Right lobe of liver (tissue), 6 donors: ENCODE results near the gene EML2. TPM values are rescaled to one million over a fixed set of nuclear protein-coding genes. Genes with fewer than 3 reads are reported as not detected.

Experiments used
- ATAC-seq, 4 donors: fragments of 200-7000 bp; cut with Tn5 transposase; one replicate each; pipeline ENCODE4 v1.9.1; 2020; ENCODE audit warnings: mild to moderate bottlenecking in 4 of 4, moderate library complexity in 4 of 4
- DNase-seq, 3 donors: peaks; one replicate each; pipeline ENCODE4 v3.0.0-alpha.2; 2020
- H3K27ac ChIP-seq, 3 donors: fragments of 200-600 bp; one replicate each; pipeline ENCODE4 v1.8.0; 2022
- H3K27me3 ChIP-seq, 2 donors: fragments of 200-600 bp; one replicate each; pipeline ENCODE4 v1.8.0; 2022
- H3K36me3 ChIP-seq, 4 donors: fragments of 200-600 bp; sonication (generic) in 1 of 4; one replicate each; pipeline versions ENCODE4 v1.5.1 to v1.8.0; 2017 to 2022; ENCODE audit warnings: control low read depth in 1 of 4
- H3K4me1 ChIP-seq, 4 donors: fragments of 200-600 bp; sonication (generic) in 1 of 4; one replicate each; pipeline versions ENCODE4 v1.5.1 to v1.8.0; 2017 to 2022; ENCODE audit warnings: control low read depth in 1 of 4
- H3K4me3 ChIP-seq, 3 donors: fragments of 200-600 bp; one replicate each; pipeline ENCODE4 v1.8.0; 2022
- H3K9me3 ChIP-seq, 4 donors: fragments of 200-600 bp; sonication (generic) in 1 of 4; one replicate each; pipeline versions ENCODE4 v1.5.1 to v1.8.0; 2017 to 2022; ENCODE audit warnings: control low read depth in 1 of 4
- CTCF ChIP-seq, 4 donors: fragments of 200-600 bp in 3 of 4; fragments of 450-650 bp in 1 of 4; IDR thresholded peaks; one replicate each; pipeline versions ENCODE4 v1.5.1 to v1.8.0; 2016 to 2022; ENCODE audit warnings: antibody characterized with exemption in 4 of 4, mild to moderate bottlenecking in 2 of 4
- POLR2A ChIP-seq: fragments of 450-650 bp; IDR thresholded peaks from one replicate; pipeline ENCODE4 v1.6.1; 2017; ENCODE audit warnings: antibody characterized with exemption, mild to moderate bottlenecking
- WGBS: methylation state at CpG from one replicate; pipeline ENCODE4 v1.1.6; 2018; ENCODE audit warnings: low coverage, low lambda C conversion rate; ENCODE audit not compliant: insufficient coverage; ENCODE audit errors: missing lambda C conversion rate; 5-methylcytosine and 5-hydroxymethylcytosine counted together
- intact Hi-C, 2 donors: fragments of 100-400 bp; cut with DNase I; formaldehyde crosslinking; loops; one replicate each; pipeline versions ENCODE4 v1.11.2 to v1.14.1; 2022
- total RNA-seq, 6 experiments: library from RNA; depleted of rRNA in 2 of 6; stranded (reverse); fragments of >200 nt in 2 of 6; fragmentation: NEBNext Ultra II Directional in 3 of 6; extraction: Animal tissue kit (Norgen Biotek cat#: 25700) in 3 of 6; gene quantifications; one replicate each; pipeline versions ENCODE4 v1.1.0 to v1.2.4, GENCODE V29; 2016 to 2023
- donor health status: DM: no; HTN: yes; CAD: no.
- donor health status: DM: no; HTN: no; CAD: no.
- donor health status: DM: no; HTN: no; CAD: no.
- donor health status: DM: no; HTN: yes; CAD: no.
- donor health status: DM: no; HTN: yes; CAD: no.

EML2 gene
- total RNA-seq, 6 experiments from 2014 or later, result 12.6 to 19.7 (median 13.8) TPM

GRCh38 chr19:45663800-45664199 lies 24.6 kb upstream of the EML2 start:
- no peaks in the 10 kb centered on the region for H3K27me3 ChIP-seq
- H3K9me3 ChIP-seq, result no peaks in the 10 kb centered on the region
- DNase-seq (no peak), ATAC-seq (no peak)
- peaks cover 0 to 5% (median 0%) of the 10 kb centered on the region in 4 donors for H3K4me1 ChIP-seq
- TF ChIP-seq CTCF (IDR thresholded peaks at IDR 0.05) (no peak), POLR2A (no peak)
- H3K27ac ChIP-seq, result no peak overlapping the region
- no peaks in the 10 kb centered on the region for H3K36me3 ChIP-seq
- whole genome bisulfite sequencing, result 67% methylated on average over 1 of the region's 1 CpG
- intact Hi-C loops, result no loop called here
- H3K4me3 ChIP-seq, result no peak overlapping the region

- DNase-seq (no peak), ATAC-seq (no peak)
- intact Hi-C loops, result no loop called here
- 0% methylated on average over 1 of the region's 8 CpGs for WGBS
- Histone ChIP-seq H3K9me3 (no peaks in the 10 kb centered on the region), H3K27ac (no peak overlapping the region), H3K4me1 (no peaks in the 10 kb centered on the region), H3K27me3 (no peaks in the 10 kb centered on the region), H3K36me3 (no peaks in the 10 kb centered on the region), H3K4me3 (no peak overlapping the region)
- TF ChIP-seq CTCF (IDR thresholded peaks at IDR 0.05) (no peak), POLR2A (no peak)
Observed at GRCh38 chr19:45660636-45661035, 21.4 kb upstream of the EML2 start.

GRCh38 chr19:45659096-45659729 lies 20.0 kb upstream of the EML2 start:
- 71% methylated on average over 6 of the region's 6 CpGs for WGBS
- Histone ChIP-seq H3K9me3 (no peaks in the 10 kb centered on the region), H3K27me3 (no peaks in the 10 kb centered on the region), H3K27ac (no peak overlapping the region), H3K4me3 (no peak overlapping the region), H3K4me1 (no peaks in the 10 kb centered on the region), H3K36me3 (no peaks in the 10 kb centered on the region)
- TF ChIP-seq CTCF (IDR thresholded peaks at IDR 0.05) (no peak), POLR2A (no peak)
- intact Hi-C loops, result no loop called here
- no peak for ATAC-seq
- no peak for DNase-seq

- DNase-seq, result no peak
- Histone ChIP-seq H3K4me1 (no peaks in the 10 kb centered on the region), H3K36me3 (no peaks in the 10 kb centered on the region), H3K9me3 (no peaks in the 10 kb centered on the region), H3K27ac (no peak overlapping the region), H3K4me3 (no peak overlapping the region), H3K27me3 (no peaks in the 10 kb centered on the region)
- peak in 1 of 4 donors; percentile 11 for ATAC-seq
- WGBS, result 48% methylated on average over 7 of the region's 14 CpGs
- intact Hi-C loops, result no loop called here
- no peak for TF ChIP-seq POLR2A
- TF ChIP-seq CTCF (IDR thresholded peaks at IDR 0.05), result no peak
Observed at GRCh38 chr19:45657520-45658167, 18.4 kb upstream of the EML2 start.
